ENCODE measurements around the gene DDAH1. TPM values are rescaled to one million over a fixed set of nuclear protein-coding genes. Genes with fewer than 3 reads are reported as not detected.
A peak's percentile ranks its signal among the peaks of the same experiment; 100 is the strongest.

DDAH1 gene
- total and polyA plus RNA-seq, 2 donors (not counting 3 experiments of a cell fraction or from before 2014, with no cell fraction given) = 44.0 to 75.2 TPM

DNA sequence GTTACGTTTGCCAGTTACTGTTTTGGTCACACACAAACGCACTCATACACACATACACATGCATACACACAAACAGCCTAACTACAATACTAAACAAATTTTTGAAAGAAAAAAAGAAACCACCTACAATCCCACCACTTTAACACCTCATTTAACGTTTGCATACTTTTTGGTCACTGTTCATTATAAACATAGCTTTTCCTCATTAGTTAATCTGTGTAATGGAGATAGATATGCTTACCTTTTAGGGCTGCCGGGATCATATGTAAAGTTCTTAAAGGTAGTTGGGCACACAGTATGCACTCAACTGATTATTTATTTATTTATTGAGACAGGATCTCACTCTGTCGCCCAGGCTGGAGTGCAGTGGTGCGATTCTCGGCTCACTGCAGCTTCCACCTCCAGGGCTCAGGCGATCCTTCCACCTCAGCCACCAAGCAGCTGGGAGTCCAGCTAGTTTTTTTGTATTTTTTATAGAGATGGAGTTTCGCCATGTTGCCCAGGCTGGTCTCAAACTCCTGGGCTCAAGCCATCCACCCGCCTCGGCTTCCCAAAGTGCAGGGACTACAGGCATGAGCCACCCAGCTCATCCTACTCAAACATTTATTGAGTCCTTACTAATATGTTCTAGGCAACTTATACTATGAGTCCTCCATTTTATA is 187.8 kb downstream of the DDAH1 start:
- Histone ChIP-seq H3K9ac (replicated peaks; ENCODE audit: extremely low read depth, insufficient read depth, low read length) (peak overlapping the region; percentile 64), H3K4me3 (replicated peaks in 1 of 3; ENCODE audit: insufficient read depth in 1 of 3, low read depth in 1 of 3, low read length in 3 of 3) (peak overlapping the region; percentile 2 to 55 (median 42)), H3K27ac (ENCODE audit: insufficient read depth, low read depth, low read length) (peak overlapping the region; percentile 100), H3K27me3 (ENCODE audit: control insufficient read depth in 2 of 2, insufficient read depth in 2 of 2, low read length in 2 of 2) (no peaks in the 10 kb centered on the region), H3K79me2 (ENCODE audit: control insufficient read depth, insufficient read depth, low read length) (peaks cover 35% of the 10 kb centered on the region), H3K9me3 (replicated peaks; ENCODE audit: control insufficient read depth, insufficient read depth, low read length) (no peaks in the 10 kb centered on the region), H2AFZ (ENCODE audit: low read depth, low read length) (no peak overlapping the region), H4K20me1 (replicated peaks; ENCODE audit: control insufficient read depth, extremely low read depth, insufficient read depth, low read length) (no peaks in the 10 kb centered on the region), H3K4me2 (ENCODE audit: insufficient read depth, low read length) (peak overlapping the region; percentile 85), H3K9me1 (replicated peaks; ENCODE audit: control insufficient read depth, extremely low read depth, insufficient read depth, low read length) (no peaks in the 10 kb centered on the region), H3K4me1 (ENCODE audit: control insufficient read depth, extremely low read depth, insufficient read depth, low read length) (peaks cover 49% of the 10 kb centered on the region), H3K36me3 (ENCODE audit: control insufficient read depth in 2 of 2, extremely low read depth in 1 of 2, insufficient read depth in 2 of 2, low read length in 2 of 2) (peaks cover 0 to 3% of the 10 kb centered on the region in 2 experiments)
- intact Hi-C loops (cut with micrococcal nuclease) (loop anchor here (1.0 to 10.0 kb wide), 8 partner anchors 21 to 772 kb away; partner anchors contain the start of genes GNG5, SPATA1 and ZNHIT6), dilution Hi-C loops (cut with MboI; ENCODE audit: extremely low pct_ligation_motif_present, low sequenced_read_pairs) (no loop called here)
- CTCF ChIA-PET = interaction anchor here (0.9 to 4.7 kb wide), 10 partner anchors 18 to 1427 kb away, joined by 3 to 39 read pairs (median 8); partner anchors contain the start of genes C1orf52, SH3GLB1 and ZNHIT6
- BruUV-seq (replicated peaks) = TSS peak; percentile 35
- no peak for DNase-seq (ENCODE audit: low read depth, low spot score)
- peak; percentile 21 for FAIRE-seq
- POLR2A ChIA-PET = interaction anchor here (0.8 to 2.6 kb wide), 11 partner anchors 8 to 771 kb away, joined by 3 to 21 read pairs (median 6); partner anchors contain the start of genes C1orf52, CCN1, GNG5 and SPATA1
- TF ChIP-seq MAX (IDR thresholded peaks at IDR 0.05; ENCODE audit: insufficient read depth, insufficient read length) = no peak

DNA sequence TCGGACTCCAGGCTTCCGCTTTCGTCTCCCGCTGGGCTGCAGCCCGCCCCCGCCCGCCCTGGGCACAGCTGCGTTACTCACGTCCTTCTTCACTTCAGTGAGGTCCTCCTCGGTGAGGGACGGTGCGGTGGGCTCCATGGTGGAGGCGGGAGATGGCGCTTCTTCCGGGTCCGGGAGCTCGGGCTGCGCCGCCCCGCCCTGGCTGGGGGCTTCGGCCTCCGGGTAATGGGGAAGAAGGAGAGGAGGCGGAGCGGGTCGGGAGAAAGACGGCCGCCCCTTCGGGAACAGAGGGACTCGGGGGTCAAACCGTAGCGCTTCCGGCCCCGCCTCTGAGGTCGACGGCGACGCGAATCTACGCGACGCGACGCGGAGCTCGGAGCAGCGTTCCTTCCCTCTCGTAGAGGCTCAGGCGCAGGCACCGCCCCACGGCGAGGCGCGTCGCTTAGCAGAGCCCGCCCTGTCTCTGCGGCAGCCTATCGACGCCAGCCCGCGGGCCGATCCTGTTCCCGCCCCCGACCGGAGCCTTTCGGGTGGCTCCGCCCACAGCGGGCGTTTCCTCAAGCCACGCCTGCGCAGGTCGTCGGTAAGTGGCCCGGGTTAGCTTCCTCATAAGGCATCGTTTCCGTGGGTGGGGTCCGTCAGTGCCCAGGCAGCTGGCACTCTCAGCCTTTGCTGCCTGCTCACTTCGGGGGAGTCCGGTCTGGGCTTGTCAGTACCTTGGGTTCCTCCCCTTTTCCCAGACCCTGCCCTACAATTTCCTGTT is 188.6 kb downstream of the DDAH1 start, which contains the start of gene BCL10:
TSS of gene BCL10 (minus strand) at position 418 of the 763 bp plus-strand sequence. CDS start at position 138, 280 bp downstream.
- intact Hi-C loops (cut with micrococcal nuclease) = loop anchor here (1.0 to 10.0 kb wide), 8 partner anchors 22 to 772 kb away; partner anchors contain the start of genes GNG5, SPATA1 and ZNHIT6
- Histone ChIP-seq H3K4me2 (ENCODE audit: insufficient read depth, low read length) (peak within 1 kb of the TSS; percentile 97), H3K79me2 (ENCODE audit: control insufficient read depth, insufficient read depth, low read length) (peaks cover 43% of the 10 kb centered on the region), H3K36me3 (ENCODE audit: control insufficient read depth in 2 of 2, extremely low read depth in 1 of 2, insufficient read depth in 2 of 2, low read length in 2 of 2) (peaks cover 0 to 8% of the 10 kb centered on the region in 2 experiments), H3K9me3 (replicated peaks; ENCODE audit: control insufficient read depth, insufficient read depth, low read length) (no peaks in the 10 kb centered on the region), H3K4me1 (ENCODE audit: control insufficient read depth, extremely low read depth, insufficient read depth, low read length) (peaks cover 56% of the 10 kb centered on the region), H3K27ac (ENCODE audit: insufficient read depth, low read depth, low read length) (peak within 1 kb of the TSS; percentile 100), H3K9me1 (replicated peaks; ENCODE audit: control insufficient read depth, extremely low read depth, insufficient read depth, low read length) (no peaks in the 10 kb centered on the region), H2AFZ (ENCODE audit: low read depth, low read length) (no peak within 1 kb of the TSS), H3K27me3 (ENCODE audit: control insufficient read depth in 2 of 2, insufficient read depth in 2 of 2, low read length in 2 of 2) (no peaks in the 10 kb centered on the region), H4K20me1 (replicated peaks; ENCODE audit: control insufficient read depth, extremely low read depth, insufficient read depth, low read length) (no peaks in the 10 kb centered on the region), H3K4me3 (replicated peaks in 1 of 3; ENCODE audit: insufficient read depth in 1 of 3, low read depth in 1 of 3, low read length in 3 of 3) (peak within 1 kb of the TSS; percentile 95 to 99 (median 98)), H3K9ac (replicated peaks; ENCODE audit: extremely low read depth, insufficient read depth, low read length) (peak within 1 kb of the TSS; percentile 100)
- FAIRE-seq (peak; percentile 88), DNase-seq (ENCODE audit: low read depth, low spot score) (peak; percentile 99)
- dilution Hi-C loops (cut with MboI; ENCODE audit: extremely low pct_ligation_motif_present, low sequenced_read_pairs) = no loop called here
- TF ChIP-seq MAX (IDR thresholded peaks at IDR 0.05; ENCODE audit: insufficient read depth, insufficient read length) (peak; percentile 2), POLR2AphosphoS5 (IDR thresholded peaks at IDR 0.05; ENCODE audit: insufficient read depth, low read depth, low read length) (peak; percentile 80), GATA2 (IDR thresholded peaks at IDR 0.05; ENCODE audit: insufficient read depth, insufficient read length, low read depth, low read length) (no peak), FOS (IDR thresholded peaks at IDR 0.05; ENCODE audit: borderline replicate concordance, insufficient read depth, low read length) (no peak), JUN (IDR thresholded peaks at IDR 0.05; ENCODE audit: borderline replicate concordance, insufficient read depth, insufficient read length, low read depth) (no peak), POLR2A (IDR thresholded peaks at IDR 0.05; ENCODE audit: low read depth, low read length) (peak; percentile 64), EZH2 (IDR thresholded peaks at IDR 0.05; ENCODE audit: borderline replicate concordance, low read depth, low read length, severe bottlenecking) (no peak), CTCF (IDR thresholded peaks at IDR 0.05; ENCODE audit: extremely low read depth in 1 of 2, insufficient read depth in 1 of 2, low read depth in 1 of 2, low read length in 2 of 2) (no peak), MYC (IDR thresholded peaks at IDR 0.05; ENCODE audit: low read depth, low read length) (no peak)
- CTCF ChIA-PET = interaction anchor here (0.7 to 4.7 kb wide), 12 partner anchors 17 to 1428 kb away, joined by 3 to 39 read pairs (median 6); partner anchors contain the start of genes C1orf52, SH3GLB1 and ZNHIT6
- BruUV-seq (replicated peaks) = no TSS peak
- POLR2A ChIA-PET = interaction anchor here (0.8 to 2.5 kb wide), 11 partner anchors 9 to 770 kb away, joined by 3 to 21 read pairs (median 6); partner anchors contain the start of genes C1orf52, CCN1, GNG5 and SPATA1
